Lower leg skin (tissue), 3 donors: Measurements from ENCODE around the gene SF3A2.

Source experiments
- CTCF ChIP-seq, 3 donors: fragments of 450-650 bp; IDR thresholded peaks; one replicate each; pipeline ENCODE4 v1.5.1; 2016; ENCODE audit warnings: antibody characterized with exemption in 3 of 3, mild to moderate bottlenecking in 3 of 3, moderate library complexity in 2 of 3
- POLR2A ChIP-seq, 2 donors: fragments of 450-650 bp; IDR thresholded peaks; one replicate each; pipeline ENCODE4 v1.6.1; 2016 to 2017; ENCODE audit warnings: antibody characterized with exemption in 2 of 2, mild to moderate bottlenecking in 1 of 2, moderate library complexity in 1 of 2

GRCh38 chr19:2291185-2291751, 54.6 kb downstream of the SF3A2 start:
- TF ChIP-seq CTCF (IDR thresholded peaks at IDR 0.05): no peak
- no peak for TF ChIP-seq POLR2A (IDR thresholded peaks at IDR 0.05)
